GM23338 (cell line): ENCODE measurements around the gene GPR39. TPM values are rescaled to one million over a fixed set of nuclear protein-coding genes. Genes with fewer than 3 reads are reported as not detected.

ENCODE experiments used
- ATAC-seq: fragments of 200-7000 bp; cut with Tn5 transposase; 3 replicates; pipeline ENCODE4 v1.9.1; 2020
- DNase-seq: peaks from one replicate; pipeline ENCODE4 v3.0.0-alpha.2; 2015; ENCODE audit warnings: low spot score
- H2AFZ ChIP-seq: fragments of 200-600 bp; sonication (generic); 2 replicates; pipeline ENCODE4 v1.8.0; 2016; ENCODE audit warnings: antibody characterized with exemption, mild to moderate bottlenecking, moderate library complexity
- H3F3A ChIP-seq: fragments of 200-600 bp; sonication (generic); replicated peaks from 2 replicates; pipeline ENCODE4 v1.8.0; 2017; ENCODE audit warnings: antibody characterized with exemption, mixed run types, low read depth
- H3K27ac ChIP-seq: fragments of 200-600 bp; sonication (generic); 2 replicates; pipeline ENCODE4 v1.6.1; 2016; ENCODE audit warnings: low read depth
- H3K27me3 ChIP-seq: fragments of 200-600 bp; sonication (generic); 2 replicates; pipeline ENCODE4 v1.8.0; 2016; ENCODE audit warnings: mild to moderate bottlenecking, mixed run types, moderate library complexity; ENCODE audit not compliant: insufficient read depth
- H3K36me3 ChIP-seq: fragments of 200-600 bp; sonication (generic); 2 replicates; pipeline ENCODE4 v1.8.0; 2016; ENCODE audit warnings: mild to moderate bottlenecking; ENCODE audit not compliant: insufficient read depth
- H3K4me1 ChIP-seq: fragments of 200-600 bp; sonication (generic); 2 replicates; pipeline ENCODE4 v1.8.0; 2016; ENCODE audit warnings: mild to moderate bottlenecking, moderate library complexity; ENCODE audit not compliant: insufficient read depth
- H3K4me2 ChIP-seq: fragments of 200-600 bp; sonication (generic); 2 replicates; pipeline ENCODE4 v1.7.1; 2017; ENCODE audit warnings: mixed run types
- H3K4me3 ChIP-seq: fragments of 200-600 bp; sonication (generic); 2 replicates; pipeline ENCODE4 v1.6.1; 2016; ENCODE audit warnings: mixed run types
- H3K79me2 ChIP-seq: fragments of 200-600 bp; sonication (generic); replicated peaks from 2 replicates; pipeline ENCODE4 v1.8.0; 2017; ENCODE audit warnings: mild to moderate bottlenecking; ENCODE audit not compliant: insufficient read depth
- H3K9me2 ChIP-seq: fragments of 200-600 bp; sonication (generic); 2 replicates; pipeline ENCODE4 v1.8.0; 2017; ENCODE audit not compliant: insufficient read depth
- H4K20me1 ChIP-seq: fragments of 200-600 bp; sonication (generic); replicated peaks from 2 replicates; pipeline ENCODE4 v1.8.0; 2017; ENCODE audit warnings: mild to moderate bottlenecking; ENCODE audit not compliant: insufficient read depth
- H3K27ac Mint-ChIP-seq: 2 replicates; pipeline ENCODE4 v1.8.0; 2020; ENCODE audit warnings: inconsistent platforms, mild to moderate bottlenecking, moderate library complexity, mixed read lengths
- H3K27me3 Mint-ChIP-seq: 3 replicates; pipeline ENCODE4 v1.8.0; 2022; ENCODE audit warnings: low read depth, mild to moderate bottlenecking, moderate library complexity, mixed read lengths, inconsistent platforms; ENCODE audit not compliant: insufficient read depth, poor library complexity
- H3K36me3 Mint-ChIP-seq: 3 replicates; pipeline ENCODE4 v1.8.0; 2021; ENCODE audit warnings: low read depth, mild to moderate bottlenecking, inconsistent platforms, moderate library complexity, mixed read lengths
- H3K4me1 Mint-ChIP-seq: 3 replicates; pipeline ENCODE4 v1.8.0; 2020; ENCODE audit warnings: mild to moderate bottlenecking, inconsistent platforms, mixed read lengths
- H3K4me3 Mint-ChIP-seq: 3 replicates; pipeline ENCODE4 v1.8.0; 2021; ENCODE audit warnings: moderate library complexity, mild to moderate bottlenecking, inconsistent platforms, mixed read lengths
- H3K9me3 Mint-ChIP-seq: 3 replicates; pipeline ENCODE4 v1.8.0; 2020; ENCODE audit warnings: moderate library complexity, mild to moderate bottlenecking, inconsistent platforms, mixed read lengths
- CREB1 ChIP-seq: fragments of 250-450 bp; sonication (Bioruptor Pico); IDR thresholded peaks from 2 replicates; pipeline ENCODE4 v1.5.0; 2020; ENCODE audit warnings: low read depth, mild to moderate bottlenecking, moderate library complexity
- CTCF ChIP-seq, 2 experiments: fragments of 200-600 bp in 1 of 2; sonication (generic) in 1 of 2; conservative IDR thresholded peaks; 2 replicates each; pipeline versions ENCODE4 v1.5.1 to v1.6.1; 2016 to 2017; ENCODE audit warnings: antibody characterized with exemption in 2 of 2, low read depth in 2 of 2, mild to moderate bottlenecking in 2 of 2, moderate library complexity in 1 of 2
- EZH2 ChIP-seq: fragments of 200-600 bp; sonication (generic); IDR thresholded peaks from one replicate; pipeline ENCODE4 v1.8.0; 2017; ENCODE audit warnings: antibody characterized with exemption, mild to moderate bottlenecking, low read depth; ENCODE audit not compliant: unreplicated experiment
- EZH2phosphoT487 ChIP-seq: fragments of 200-600 bp; sonication (generic); IDR thresholded peaks from one replicate; pipeline ENCODE4 v1.8.1; 2018; ENCODE audit warnings: antibody characterized with exemption; ENCODE audit not compliant: unreplicated experiment
- JUNB ChIP-seq: IDR thresholded peaks from one replicate; pipeline ENCODE4 v1.6.1; 2016; ENCODE audit warnings: antibody characterized with exemption; ENCODE audit not compliant: unreplicated experiment
- NANOG ChIP-seq: IDR thresholded peaks from 2 replicates; pipeline ENCODE4 v1.6.1; 2016; ENCODE audit warnings: antibody characterized with exemption, borderline replicate concordance
- POLR2AphosphoS5 ChIP-seq: IDR thresholded peaks from 2 replicates; pipeline ENCODE4 v1.6.1; 2016; ENCODE audit warnings: antibody characterized with exemption, low read depth
- ZNF114 ChIP-seq: fragments of 250-450 bp; sonication (Bioruptor Pico); IDR thresholded peaks from 2 replicates; pipeline ENCODE4 v1.5.0; 2020; ENCODE audit warnings: mild to moderate bottlenecking, moderate library complexity
- ZNF331 ChIP-seq: fragments of 250-450 bp; sonication (Bioruptor Pico); IDR thresholded peaks from 2 replicates; pipeline ENCODE4 v1.5.0; 2020; ENCODE audit warnings: low read depth, mild to moderate bottlenecking, moderate library complexity
- polyA plus RNA-seq: library from polyadenylated mRNA; unstranded; fragments of >200 nt; fragmentation: Nextera tagmentation; extraction: Ambion mirVana; gene quantifications from 2 replicates; pipeline ENCODE4 v1.2.1, GENCODE V29; 2016
- total RNA-seq: library from RNA; depleted of rRNA; stranded (reverse); fragments of >200 nt; shearing (Covaris generic); gene quantifications from 2 replicates; pipeline ENCODE4 v1.2.3, GENCODE V29; 2014
- TF ChIP-seq, protein P1 (sequence below): IDR thresholded peaks from one replicate; pipeline ENCODE4 v1.6.1; 2018; ENCODE audit warnings: antibody characterized with exemption; ENCODE audit not compliant: unreplicated experiment
- TF ChIP-seq, protein P2 (sequence below): IDR thresholded peaks from 2 replicates; pipeline ENCODE4 v1.6.1; 2016; ENCODE audit warnings: antibody characterized with exemption

Gene GPR39
- total and polyA plus RNA-seq, 2 experiments from 2014 or later, result 0.55 to 1.9 TPM

GRCh38 chr2:132607426-132608090, 191.0 kb downstream of the GPR39 start:
- DNase-seq (no peak), ATAC-seq (no peak)
- no peaks in the 10 kb centered on the region for H3K79me2 ChIP-seq
- H3K4me1 ChIP-seq, result peaks cover 6% of the 10 kb centered on the region
- Mint-ChIP-seq H3K27ac (no peak overlapping the region), H3K4me3 (no peak overlapping the region), H3K9me3 (no peaks in the 10 kb centered on the region), H3K27me3 (peaks cover 4% of the 10 kb centered on the region), H3K4me1 (peaks cover 27% of the 10 kb centered on the region), H3K36me3 (no peaks in the 10 kb centered on the region)
- H3K4me2 ChIP-seq, result no peak overlapping the region
- no peaks in the 10 kb centered on the region for H3K36me3 ChIP-seq
- H3K27ac ChIP-seq, result no peak overlapping the region
- H3K9me2 ChIP-seq, result peaks cover 16% of the 10 kb centered on the region; the same call in 1 of the 2 replicates
- no peaks in the 10 kb centered on the region for H3F3A ChIP-seq
- no peaks in the 10 kb centered on the region for H3K27me3 ChIP-seq
- H2AFZ ChIP-seq, result no peak overlapping the region
- TF ChIP-seq, protein P1, sequence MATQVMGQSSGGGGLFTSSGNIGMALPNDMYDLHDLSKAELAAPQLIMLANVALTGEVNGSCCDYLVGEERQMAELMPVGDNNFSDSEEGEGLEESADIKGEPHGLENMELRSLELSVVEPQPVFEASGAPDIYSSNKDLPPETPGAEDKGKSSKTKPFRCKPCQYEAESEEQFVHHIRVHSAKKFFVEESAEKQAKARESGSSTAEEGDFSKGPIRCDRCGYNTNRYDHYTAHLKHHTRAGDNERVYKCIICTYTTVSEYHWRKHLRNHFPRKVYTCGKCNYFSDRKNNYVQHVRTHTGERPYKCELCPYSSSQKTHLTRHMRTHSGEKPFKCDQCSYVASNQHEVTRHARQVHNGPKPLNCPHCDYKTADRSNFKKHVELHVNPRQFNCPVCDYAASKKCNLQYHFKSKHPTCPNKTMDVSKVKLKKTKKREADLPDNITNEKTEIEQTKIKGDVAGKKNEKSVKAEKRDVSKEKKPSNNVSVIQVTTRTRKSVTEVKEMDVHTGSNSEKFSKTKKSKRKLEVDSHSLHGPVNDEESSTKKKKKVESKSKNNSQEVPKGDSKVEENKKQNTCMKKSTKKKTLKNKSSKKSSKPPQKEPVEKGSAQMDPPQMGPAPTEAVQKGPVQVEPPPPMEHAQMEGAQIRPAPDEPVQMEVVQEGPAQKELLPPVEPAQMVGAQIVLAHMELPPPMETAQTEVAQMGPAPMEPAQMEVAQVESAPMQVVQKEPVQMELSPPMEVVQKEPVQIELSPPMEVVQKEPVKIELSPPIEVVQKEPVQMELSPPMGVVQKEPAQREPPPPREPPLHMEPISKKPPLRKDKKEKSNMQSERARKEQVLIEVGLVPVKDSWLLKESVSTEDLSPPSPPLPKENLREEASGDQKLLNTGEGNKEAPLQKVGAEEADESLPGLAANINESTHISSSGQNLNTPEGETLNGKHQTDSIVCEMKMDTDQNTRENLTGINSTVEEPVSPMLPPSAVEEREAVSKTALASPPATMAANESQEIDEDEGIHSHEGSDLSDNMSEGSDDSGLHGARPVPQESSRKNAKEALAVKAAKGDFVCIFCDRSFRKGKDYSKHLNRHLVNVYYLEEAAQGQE, result no peak
- TF ChIP-seq ZNF114, result no peak
- TF ChIP-seq CTCF (conservative IDR thresholded peaks at IDR 0.05; ENCODE audit: low read depth in 2 of 2), result no peak
- TF ChIP-seq NANOG, result no peak
- no peak for TF ChIP-seq JUNB
- TF ChIP-seq, protein P2, sequence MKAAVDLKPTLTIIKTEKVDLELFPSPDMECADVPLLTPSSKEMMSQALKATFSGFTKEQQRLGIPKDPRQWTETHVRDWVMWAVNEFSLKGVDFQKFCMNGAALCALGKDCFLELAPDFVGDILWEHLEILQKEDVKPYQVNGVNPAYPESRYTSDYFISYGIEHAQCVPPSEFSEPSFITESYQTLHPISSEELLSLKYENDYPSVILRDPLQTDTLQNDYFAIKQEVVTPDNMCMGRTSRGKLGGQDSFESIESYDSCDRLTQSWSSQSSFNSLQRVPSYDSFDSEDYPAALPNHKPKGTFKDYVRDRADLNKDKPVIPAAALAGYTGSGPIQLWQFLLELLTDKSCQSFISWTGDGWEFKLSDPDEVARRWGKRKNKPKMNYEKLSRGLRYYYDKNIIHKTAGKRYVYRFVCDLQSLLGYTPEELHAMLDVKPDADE, result no peak
- no peak for TF ChIP-seq POLR2AphosphoS5
- TF ChIP-seq ZNF331 (CRISPR knock-in tag), result no peak
- TF ChIP-seq EZH2, result no peak
- no peak for TF ChIP-seq CREB1 (CRISPR knock-in tag)
- TF ChIP-seq EZH2phosphoT487, result no peak
- H4K20me1 ChIP-seq, result no peaks in the 10 kb centered on the region
- no peak overlapping the region for H3K4me3 ChIP-seq
